ENCODE results near the gene SERPINA5. TPM values are rescaled to one million over a fixed set of nuclear protein-coding genes. Genes with fewer than 3 reads are reported as not detected.

Gene SERPINA5
- total RNA-seq, 3 donors from 2014 or later (not counting 1 experiment from before 2014, with no cell fraction given): not detected

GRCh38 chr14:94611179-94611578 is 30.0 kb downstream of the SERPINA5 start:
- Mint-ChIP-seq H3K4me3 (no peak overlapping the region), H3K27ac (no peak overlapping the region), H3K4me1 (no peaks in the 10 kb centered on the region), H3K27me3 (ENCODE audit: low read depth in 2 of 2) (no peaks in the 10 kb centered on the region), H3K36me3 (no peaks in the 10 kb centered on the region), H3K9me3 (peaks cover 3% of the 10 kb centered on the region in 2 donors)
- Histone ChIP-seq H3K4me1 (ENCODE audit: control insufficient read depth, insufficient read depth, low read length) (no peaks in the 10 kb centered on the region), H3K9me3 (ENCODE audit: control insufficient read depth, insufficient read depth, low read length) (no peaks in the 10 kb centered on the region), H3K4me3 (ENCODE audit: low read length) (no peak overlapping the region), H3K27me3 (ENCODE audit: control insufficient read depth, insufficient read depth, low read length) (no peaks in the 10 kb centered on the region), H3K36me3 (ENCODE audit: control insufficient read depth, insufficient read depth, low read length) (no peaks in the 10 kb centered on the region), H3K27ac (ENCODE audit: low read length) (no peak overlapping the region)
- intact Hi-C loops (cut with micrococcal nuclease): no loop called here
- ATAC-seq (no peak), DNase-seq (no peak)
- no peak for TF ChIP-seq CTCF (IDR thresholded peaks at IDR 0.05)
- WGBS (ENCODE audit: insufficient coverage): 76% methylated on average over 4 of the region's 5 CpGs

DNA sequence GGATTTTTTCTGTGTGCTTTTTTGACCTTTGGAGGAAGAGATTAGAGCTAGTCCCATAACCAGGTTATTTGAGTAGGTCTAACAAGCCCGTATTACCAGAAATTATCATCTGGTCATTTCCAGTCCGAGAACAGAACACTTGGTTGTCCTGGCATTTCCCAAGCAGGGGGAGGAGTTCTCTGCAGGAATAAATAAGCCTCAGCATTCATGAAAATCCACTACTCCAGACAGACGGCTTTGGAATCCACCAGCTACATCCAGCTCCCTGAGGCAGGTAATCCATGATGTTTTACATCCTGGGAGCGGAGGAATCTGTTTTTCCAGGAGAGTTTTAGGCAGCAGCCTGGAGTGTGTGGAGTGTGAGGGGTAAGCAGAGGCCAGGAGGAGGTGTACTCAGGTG is 30.9 kb downstream of the SERPINA5 start, which contains the start of gene SERPINA3:
Gene SERPINA3 (plus strand): TSS at position 218 of the 400 bp plus-strand sequence. CDS start 2,051 bp downstream, outside the sequence.
- H3K9me3 ChIP-seq (ENCODE audit: control insufficient read depth, insufficient read depth, low read length): peaks cover 6% of the 10 kb centered on the region
- TF ChIP-seq CTCF (IDR thresholded peaks at IDR 0.05): no peak
- Mint-ChIP-seq H3K9me3 (peaks cover 3% of the 10 kb centered on the region in 2 donors), H3K27me3 (ENCODE audit: low read depth in 2 of 2) (no peaks in the 10 kb centered on the region), H3K4me1 (no peaks in the 10 kb centered on the region), H3K27ac (no peak within 1 kb of the TSS), H3K4me3 (no peak within 1 kb of the TSS), H3K36me3 (no peaks in the 10 kb centered on the region)
- H3K36me3 ChIP-seq (ENCODE audit: control insufficient read depth, insufficient read depth, low read length): no peaks in the 10 kb centered on the region
- no peak within 1 kb of the TSS for H3K27ac ChIP-seq (ENCODE audit: low read length)
- ATAC-seq: no peak
- no peaks in the 10 kb centered on the region for H3K27me3 ChIP-seq (ENCODE audit: control insufficient read depth, insufficient read depth, low read length)
- 81% methylated on average over 4 of the region's 4 CpGs for WGBS (ENCODE audit: insufficient coverage)
- no peak within 1 kb of the TSS for H3K4me3 ChIP-seq (ENCODE audit: low read length)
- no peak for DNase-seq
- intact Hi-C loops (cut with micrococcal nuclease): no loop called here
- H3K4me1 ChIP-seq (ENCODE audit: control insufficient read depth, insufficient read depth, low read length): no peaks in the 10 kb centered on the region

DNA sequence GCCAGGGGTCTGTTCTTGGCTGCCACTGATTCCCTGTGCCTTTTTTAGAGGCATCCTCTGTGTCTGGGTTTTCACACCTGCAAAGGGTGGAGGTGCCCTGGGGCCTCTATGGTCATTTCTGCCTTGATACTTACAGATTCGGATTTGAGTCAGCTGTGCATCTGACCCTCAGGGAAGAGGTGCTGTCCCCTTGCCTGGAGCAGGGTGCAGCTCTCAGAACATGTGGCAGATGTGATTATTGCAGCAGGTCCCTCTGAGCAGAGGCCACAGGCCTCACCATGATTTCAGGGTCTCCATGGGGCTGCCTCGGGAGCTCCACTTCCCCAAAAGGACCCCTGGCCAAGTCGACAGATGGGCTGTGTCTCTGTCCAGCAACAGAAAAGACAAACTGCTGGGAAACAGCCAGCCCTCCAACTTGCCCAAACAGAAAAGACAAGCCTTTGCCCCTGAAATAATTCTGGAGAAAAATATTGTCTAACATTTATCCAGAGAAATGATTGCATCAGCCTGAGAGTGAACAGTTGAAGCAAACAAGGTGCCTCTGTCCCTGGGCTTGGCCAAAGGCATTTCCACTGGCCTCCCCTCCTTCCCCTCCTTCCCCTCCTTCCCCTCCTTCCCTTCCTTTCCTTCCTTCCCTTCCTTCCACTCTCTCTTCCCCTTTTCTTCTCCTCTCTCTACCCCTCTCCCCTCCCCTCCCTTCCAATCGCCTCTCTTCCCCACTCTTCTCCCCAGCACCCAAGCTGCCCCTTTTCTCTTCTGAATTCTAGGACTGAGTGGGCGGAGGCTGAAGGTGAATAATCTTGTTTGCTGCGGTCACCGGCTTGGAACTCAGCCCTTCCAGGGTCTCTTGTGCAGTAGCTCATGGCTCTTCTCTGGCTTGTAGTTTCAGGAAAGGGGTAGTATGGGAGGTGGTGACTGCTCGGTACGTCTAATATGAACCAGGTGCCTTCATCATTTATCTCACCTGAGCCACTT is 31.6 kb downstream of the SERPINA5 start:
- intact Hi-C loops (cut with micrococcal nuclease): no loop called here
- Histone ChIP-seq H3K4me1 (ENCODE audit: control insufficient read depth, insufficient read depth, low read length) (no peaks in the 10 kb centered on the region), H3K27ac (ENCODE audit: low read length) (no peak overlapping the region), H3K27me3 (ENCODE audit: control insufficient read depth, insufficient read depth, low read length) (no peaks in the 10 kb centered on the region), H3K9me3 (ENCODE audit: control insufficient read depth, insufficient read depth, low read length) (peaks cover 6% of the 10 kb centered on the region), H3K4me3 (ENCODE audit: low read length) (no peak overlapping the region), H3K36me3 (ENCODE audit: control insufficient read depth, insufficient read depth, low read length) (no peaks in the 10 kb centered on the region)
- 59% methylated on average over 9 of the region's 9 CpGs for WGBS (ENCODE audit: insufficient coverage)
- Mint-ChIP-seq H3K9me3 (peaks cover 3% of the 10 kb centered on the region in 2 donors), H3K36me3 (no peaks in the 10 kb centered on the region), H3K27me3 (ENCODE audit: low read depth in 2 of 2) (no peaks in the 10 kb centered on the region), H3K4me3 (no peak overlapping the region), H3K4me1 (no peaks in the 10 kb centered on the region), H3K27ac (no peak overlapping the region)
- ATAC-seq: no peak
- no peak for TF ChIP-seq CTCF (IDR thresholded peaks at IDR 0.05)
- DNase-seq: no peak

Data from natural killer cell (primary cell).